Astrocyte of the spinal cord (primary cell): ENCODE measurements around the gene LRBA.
"Not testable (repeated sequence)": the region's sequence is repeated elsewhere in the genome, so short reads cannot be mapped to it uniquely, and the experiment has no call there.

Experiments
- DNase-seq: peaks from one replicate; pipeline ENCODE4 v3.0.0; 2011; ENCODE audit warnings: low read depth, low spot score
- H3K4me3 ChIP-seq: 2 replicates; pipeline ENCODE4 v1.5.1; 2011; ENCODE audit warnings: low read depth, mild to moderate bottlenecking, low read length, moderate library complexity
- CTCF ChIP-seq: IDR thresholded peaks from 2 replicates; pipeline ENCODE4 v1.5.1; 2012; ENCODE audit warnings: low read depth, mild to moderate bottlenecking, low read length, inconsistent platforms
- in situ Hi-C: cut with HindIII; loops from 2 replicates; pipeline ENCODE4 v1.10.0; 2017; ENCODE audit warnings: low sequenced_read_pairs

LRBA gene

GRCh38 chr4:150971901-150972300, 43.2 kb downstream of the LRBA start:
- TF ChIP-seq CTCF, result no peak
- peak; percentile 16 for DNase-seq
- H3K4me3 ChIP-seq, result no peak overlapping the region
- in situ Hi-C loops, result no loop called here

GRCh38 chr4:150970685-150971151, 44.4 kb downstream of the LRBA start:
- in situ Hi-C loops, result no loop called here

GRCh38 chr4:150964754-150965153, 50.3 kb downstream of the LRBA start:
- in situ Hi-C loops, result no loop called here
- no peak overlapping the region for H3K4me3 ChIP-seq
- TF ChIP-seq CTCF, result no peak
- no peak for DNase-seq

More at GRCh38 chr4:150970685-150971151, 44.4 kb downstream of the LRBA start:
- DNase-seq, result no peak
- TF ChIP-seq CTCF, result no peak
- H3K4me3 ChIP-seq, result no peak overlapping the region

- DNase-seq, in situ Hi-C loops, H3K4me3 ChIP-seq: not testable (repeated sequence)
Measured at GRCh38 chr4:150963602-150964345, 51.3 kb downstream of the LRBA start.

GRCh38 chr4:150962245-150962644, 52.8 kb downstream of the LRBA start:
- TF ChIP-seq CTCF, result no peak
- no peak for DNase-seq
- H3K4me3 ChIP-seq, result no peak overlapping the region
- in situ Hi-C loops, result no loop called here

GRCh38 chr4:150961566-150961965, 53.5 kb downstream of the LRBA start:
- TF ChIP-seq CTCF, result no peak
- in situ Hi-C loops, result no loop called here
- no peak overlapping the region for H3K4me3 ChIP-seq
- DNase-seq, result no peak

GRCh38 chr4:150960818-150961217, 54.3 kb downstream of the LRBA start:
- DNase-seq, result no peak
- peak; percentile 34 for TF ChIP-seq CTCF
- in situ Hi-C loops, result no loop called here

More at GRCh38 chr4:150960818-150961217, 54.3 kb downstream of the LRBA start:
- no peak overlapping the region for H3K4me3 ChIP-seq
